Neural cell (in vitro differentiated cells): ENCODE measurements around the gene FBLN7.

Source experiments
- EP300 ChIP-seq: fragments of 450-650 bp; conservative IDR thresholded peaks from 2 replicates; pipeline ENCODE4 v1.6.1; 2014; ENCODE audit warnings: antibody characterized with exemption, mild to moderate bottlenecking, moderate library complexity; ENCODE audit not compliant: poor library complexity, severe bottlenecking
- EZH2 ChIP-seq: fragments of 200-600, 300-800 bp; shearing (Covaris generic), sonication (generic); IDR thresholded peaks from 2 replicates; pipeline ENCODE4 v1.6.1; 2014; ENCODE audit warnings: antibody characterized with exemption, low read length, borderline replicate concordance, mild to moderate bottlenecking; ENCODE audit not compliant: insufficient read depth, poor library complexity, severe bottlenecking
- MXI1 ChIP-seq: fragments of 450-650 bp; conservative IDR thresholded peaks from 2 replicates; pipeline ENCODE4 v1.6.1; 2014; ENCODE audit warnings: antibody characterized with exemption, mild to moderate bottlenecking; ENCODE audit not compliant: poor library complexity, severe bottlenecking
- POLR2AphosphoS5 ChIP-seq: IDR thresholded peaks from 2 replicates; pipeline ENCODE4 v1.6.1; 2012
- RAD21 ChIP-seq: fragments of 450-650 bp; conservative IDR thresholded peaks from 2 replicates; pipeline ENCODE4 v1.6.1; 2014; ENCODE audit warnings: antibody characterized with exemption, mild to moderate bottlenecking, moderate library complexity
- REST ChIP-seq: IDR thresholded peaks from 2 replicates; pipeline ENCODE4 v1.6.1; 2012; ENCODE audit warnings: borderline replicate concordance
- TAF1 ChIP-seq: IDR thresholded peaks from 2 replicates; pipeline ENCODE4 v1.6.1; 2012; ENCODE audit warnings: low read depth
- TF ChIP-seq, protein P1 (sequence below): fragments of 450-650 bp; IDR thresholded peaks from 2 replicates; pipeline ENCODE4 v1.5.1; 2014; ENCODE audit warnings: antibody characterized with exemption, mild to moderate bottlenecking, moderate library complexity; ENCODE audit not compliant: poor library complexity, severe bottlenecking

DNA sequence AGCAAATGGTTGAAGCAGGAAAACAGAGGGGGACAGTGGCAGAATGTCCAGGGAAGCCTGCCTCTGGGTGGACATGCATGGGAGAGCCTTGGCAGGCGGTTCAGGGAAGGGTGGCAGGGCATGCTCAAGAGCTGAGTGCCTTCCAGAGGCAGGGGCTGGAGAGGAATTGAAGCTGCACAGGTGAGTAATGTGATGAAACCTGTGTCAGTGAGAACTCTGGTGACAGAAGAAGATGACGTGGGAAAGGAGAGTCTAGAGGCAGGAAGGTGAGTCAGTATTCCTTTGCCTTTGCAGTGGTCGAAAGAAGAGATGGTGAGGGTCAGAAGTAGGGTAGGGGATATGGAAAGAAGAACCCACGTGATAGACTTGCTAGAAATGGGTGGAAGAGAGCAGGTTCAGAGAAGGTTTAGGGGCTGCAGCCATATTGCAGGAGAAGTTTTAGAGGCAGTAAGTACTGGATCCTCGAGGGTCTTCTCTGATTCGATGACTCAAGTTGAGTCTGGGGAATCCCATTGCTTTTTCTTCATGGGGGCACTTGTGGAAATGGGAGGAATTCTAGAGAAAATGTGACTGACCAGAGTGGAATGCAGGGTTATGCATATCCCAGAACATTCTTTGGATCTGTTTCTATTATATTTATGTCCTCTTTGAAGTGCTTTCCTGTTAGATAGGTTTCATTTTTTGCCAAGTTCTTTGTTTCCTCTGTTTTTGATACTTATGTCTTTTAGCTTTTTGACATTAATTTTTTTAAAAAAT is 45.7 kb upstream of the FBLN7 start:
- TF ChIP-seq RAD21 (no peak), POLR2AphosphoS5 (no peak), EP300 (no peak), MXI1 (no peak), TAF1 (no peak), REST (no peak), EZH2 (no peak)
- TF ChIP-seq, protein P1, sequence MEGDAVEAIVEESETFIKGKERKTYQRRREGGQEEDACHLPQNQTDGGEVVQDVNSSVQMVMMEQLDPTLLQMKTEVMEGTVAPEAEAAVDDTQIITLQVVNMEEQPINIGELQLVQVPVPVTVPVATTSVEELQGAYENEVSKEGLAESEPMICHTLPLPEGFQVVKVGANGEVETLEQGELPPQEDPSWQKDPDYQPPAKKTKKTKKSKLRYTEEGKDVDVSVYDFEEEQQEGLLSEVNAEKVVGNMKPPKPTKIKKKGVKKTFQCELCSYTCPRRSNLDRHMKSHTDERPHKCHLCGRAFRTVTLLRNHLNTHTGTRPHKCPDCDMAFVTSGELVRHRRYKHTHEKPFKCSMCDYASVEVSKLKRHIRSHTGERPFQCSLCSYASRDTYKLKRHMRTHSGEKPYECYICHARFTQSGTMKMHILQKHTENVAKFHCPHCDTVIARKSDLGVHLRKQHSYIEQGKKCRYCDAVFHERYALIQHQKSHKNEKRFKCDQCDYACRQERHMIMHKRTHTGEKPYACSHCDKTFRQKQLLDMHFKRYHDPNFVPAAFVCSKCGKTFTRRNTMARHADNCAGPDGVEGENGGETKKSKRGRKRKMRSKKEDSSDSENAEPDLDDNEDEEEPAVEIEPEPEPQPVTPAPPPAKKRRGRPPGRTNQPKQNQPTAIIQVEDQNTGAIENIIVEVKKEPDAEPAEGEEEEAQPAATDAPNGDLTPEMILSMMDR = no peak
